ENCODE measurements around the gene FBXL19. TPM values are rescaled to one million over a fixed set of nuclear protein-coding genes. Genes with fewer than 3 reads are reported as not detected.

Gene FBXL19
- total and polyA plus RNA-seq, 2 experiments from 2014 or later, result 0.64 to 18.2 TPM

DNA sequence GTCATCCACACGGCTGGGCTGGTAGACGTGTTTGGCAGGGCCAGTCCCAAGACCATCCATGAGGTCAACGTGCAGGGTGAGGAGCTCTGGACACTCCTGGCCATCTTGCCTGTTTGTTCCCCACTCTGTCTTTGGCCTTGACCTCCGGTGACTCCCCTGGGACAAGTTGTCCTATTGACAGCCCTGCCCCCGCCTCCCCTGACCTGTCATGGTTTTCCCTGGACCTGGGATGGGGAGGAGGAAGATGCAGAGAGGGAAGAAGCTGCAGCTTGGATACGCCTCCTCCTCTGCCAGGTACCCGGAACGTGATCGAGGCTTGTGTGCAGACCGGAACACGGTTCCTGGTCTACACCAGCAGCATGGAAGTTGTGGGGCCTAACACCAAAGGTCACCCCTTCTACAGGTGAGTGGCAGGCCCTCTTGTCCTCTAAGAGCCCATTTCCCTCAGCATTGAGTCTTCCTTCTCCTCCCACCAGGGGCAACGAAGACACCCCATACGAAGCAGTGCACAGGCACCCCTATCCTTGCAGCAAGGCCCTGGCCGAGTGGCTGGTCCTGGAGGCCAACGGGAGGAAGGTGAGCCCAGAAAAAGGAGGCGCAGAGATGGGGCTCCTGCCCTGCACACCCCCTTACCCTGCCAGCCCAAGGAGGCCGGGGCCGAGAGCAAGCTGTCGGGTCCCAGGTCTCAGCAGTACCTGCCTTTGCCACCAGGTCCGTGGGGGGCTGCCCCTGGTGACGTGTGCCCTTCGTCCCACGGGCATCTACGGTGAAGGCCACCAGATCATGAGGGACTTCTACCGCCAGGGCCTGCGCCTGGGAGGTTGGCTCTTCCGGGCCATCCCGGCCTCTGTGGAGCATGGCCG is 63.0 kb downstream of the FBXL19 start:
- Histone ChIP-seq H3K36me3 (ENCODE audit: low read depth) (0 out of 2 replicates have a peak, but pooled peaks cover 3% of the 10 kb centered on the region), H3K4me2 (ENCODE audit: unreplicated experiment) (peak overlapping the region; percentile 77), H3K9me2 (ENCODE audit: insufficient read depth) (no peaks in the 10 kb centered on the region), H2AFZ (no peak overlapping the region), H3K4me1 (ENCODE audit: insufficient read depth) (peaks cover 19% of the 10 kb centered on the region), H4K20me1 (ENCODE audit: insufficient read depth) (no peaks in the 10 kb centered on the region), H3K9me3 (ENCODE audit: low read depth) (no peaks in the 10 kb centered on the region), H3K27me3 (replicated peaks; ENCODE audit: insufficient read depth) (no peaks in the 10 kb centered on the region), H3K27ac (peak overlapping the region; percentile 36), H3F3A (ENCODE audit: insufficient read depth) (peaks cover 13% of the 10 kb centered on the region), H3K79me2 (ENCODE audit: insufficient read depth) (no peaks in the 10 kb centered on the region), H3K9ac (peak overlapping the region; percentile 80), H3K4me3 (peak overlapping the region; percentile 73; the same call in 1 of the 2 replicates)
- 90 to 91% methylated on average over 29 of the region's 29 CpGs for WGBS, 2 experiments (ENCODE audit: low coverage in 1 of 2, low lambda C conversion rate in 2 of 2, missing lambda C conversion rate in 2 of 2)
- TF ChIP-seq EZH2 (IDR thresholded peaks at IDR 0.05; ENCODE audit: insufficient read depth, poor library complexity, severe bottlenecking) (no peak), EZH2phosphoT487 (IDR thresholded peaks at IDR 0.05; ENCODE audit: insufficient read depth, low read depth) (no peak)
- in situ Hi-C loops (cut with MboI), result loop anchor here (25.0 kb wide), 1 partner anchor 451 kb away; the partner anchor contains the start of genes COX6A2 and ZNF843
- DNase-seq, result no peak

DNA sequence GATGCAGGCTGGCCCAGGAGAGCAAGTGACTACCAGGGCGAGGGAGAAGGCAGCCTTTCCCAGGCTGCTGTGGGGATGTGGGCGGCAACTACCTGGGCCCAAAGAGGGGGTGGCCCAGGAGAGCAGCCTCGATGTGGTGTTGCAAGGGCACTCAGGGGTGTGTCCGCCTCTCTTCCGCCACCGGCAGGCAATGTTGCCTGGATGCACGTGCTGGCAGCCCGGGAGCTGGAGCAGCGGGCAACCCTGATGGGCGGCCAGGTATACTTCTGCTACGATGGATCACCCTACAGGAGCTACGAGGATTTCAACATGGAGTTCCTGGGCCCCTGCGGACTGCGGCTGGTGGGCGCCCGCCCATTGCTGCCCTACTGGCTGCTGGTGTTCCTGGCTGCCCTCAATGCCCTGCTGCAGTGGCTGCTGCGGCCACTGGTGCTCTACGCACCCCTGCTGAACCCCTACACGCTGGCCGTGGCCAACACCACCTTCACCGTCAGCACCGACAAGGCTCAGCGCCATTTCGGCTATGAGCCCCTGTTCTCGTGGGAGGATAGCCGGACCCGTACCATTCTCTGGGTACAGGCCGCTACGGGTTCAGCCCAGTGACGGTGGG is 64.3 kb downstream of the FBXL19 start:
- no peak overlapping the region for H3K4me3 ChIP-seq
- DNase-seq, result no peak
- TF ChIP-seq EZH2 (IDR thresholded peaks at IDR 0.05; ENCODE audit: insufficient read depth, poor library complexity, severe bottlenecking) (no peak), EZH2phosphoT487 (IDR thresholded peaks at IDR 0.05; ENCODE audit: insufficient read depth, low read depth) (no peak)
- in situ Hi-C loops (cut with MboI), result loop anchor here (25.0 kb wide), 1 partner anchor 450 kb away; the partner anchor contains the start of genes COX6A2 and ZNF843
- H3F3A ChIP-seq (ENCODE audit: insufficient read depth), result no peaks in the 10 kb centered on the region
- 95 to 96% methylated on average over 30 of the region's 30 CpGs for WGBS, 2 experiments (ENCODE audit: low coverage in 1 of 2, low lambda C conversion rate in 2 of 2, missing lambda C conversion rate in 2 of 2)
- no peaks in the 10 kb centered on the region for H3K27me3 ChIP-seq (replicated peaks; ENCODE audit: insufficient read depth)
- H3K9me3 ChIP-seq (ENCODE audit: low read depth), result no peaks in the 10 kb centered on the region
- no peak overlapping the region for H3K27ac ChIP-seq
- H3K36me3 ChIP-seq (ENCODE audit: low read depth), result 0 out of 2 replicates have a peak, but pooled peaks cover 3% of the 10 kb centered on the region
- H3K9me2 ChIP-seq (ENCODE audit: insufficient read depth), result no peaks in the 10 kb centered on the region
- no peak overlapping the region for H2AFZ ChIP-seq
- H3K79me2 ChIP-seq (ENCODE audit: insufficient read depth), result no peaks in the 10 kb centered on the region
- H4K20me1 ChIP-seq (ENCODE audit: insufficient read depth), result no peaks in the 10 kb centered on the region
- H3K4me1 ChIP-seq (ENCODE audit: insufficient read depth), result peaks cover 13% of the 10 kb centered on the region
- no peak overlapping the region for H3K4me2 ChIP-seq (ENCODE audit: unreplicated experiment)
- H3K9ac ChIP-seq, result no peak overlapping the region

GRCh38 chr16:30989469-30990047 is 66.2 kb downstream of the FBXL19 start:
- Histone ChIP-seq H3K4me2 (ENCODE audit: unreplicated experiment) (no peak overlapping the region), H4K20me1 (ENCODE audit: insufficient read depth) (no peaks in the 10 kb centered on the region), H3K27ac (no peak overlapping the region), H3K79me2 (ENCODE audit: insufficient read depth) (no peaks in the 10 kb centered on the region), H2AFZ (no peak overlapping the region), H3K36me3 (ENCODE audit: low read depth) (no peaks in the 10 kb centered on the region), H3K9me3 (ENCODE audit: low read depth) (no peaks in the 10 kb centered on the region), H3K9ac (no peak overlapping the region), H3K27me3 (replicated peaks; ENCODE audit: insufficient read depth) (no peaks in the 10 kb centered on the region), H3F3A (ENCODE audit: insufficient read depth) (no peaks in the 10 kb centered on the region), H3K4me3 (no peak overlapping the region), H3K9me2 (ENCODE audit: insufficient read depth) (no peaks in the 10 kb centered on the region), H3K4me1 (ENCODE audit: insufficient read depth) (peaks cover 7% of the 10 kb centered on the region)
- in situ Hi-C loops (cut with MboI), result loop anchor here (25.0 kb wide), 1 partner anchor 448 kb away; the partner anchor contains the start of genes COX6A2 and ZNF843
- WGBS, 2 experiments (ENCODE audit: low coverage in 1 of 2, low lambda C conversion rate in 2 of 2, missing lambda C conversion rate in 2 of 2), result 71 to 72% methylated on average over 21 to 23 of the region's 23 CpGs
- TF ChIP-seq EZH2 (IDR thresholded peaks at IDR 0.05; ENCODE audit: insufficient read depth, poor library complexity, severe bottlenecking) (no peak), EZH2phosphoT487 (IDR thresholded peaks at IDR 0.05; ENCODE audit: insufficient read depth, low read depth) (no peak)
- no peak for DNase-seq

DNA sequence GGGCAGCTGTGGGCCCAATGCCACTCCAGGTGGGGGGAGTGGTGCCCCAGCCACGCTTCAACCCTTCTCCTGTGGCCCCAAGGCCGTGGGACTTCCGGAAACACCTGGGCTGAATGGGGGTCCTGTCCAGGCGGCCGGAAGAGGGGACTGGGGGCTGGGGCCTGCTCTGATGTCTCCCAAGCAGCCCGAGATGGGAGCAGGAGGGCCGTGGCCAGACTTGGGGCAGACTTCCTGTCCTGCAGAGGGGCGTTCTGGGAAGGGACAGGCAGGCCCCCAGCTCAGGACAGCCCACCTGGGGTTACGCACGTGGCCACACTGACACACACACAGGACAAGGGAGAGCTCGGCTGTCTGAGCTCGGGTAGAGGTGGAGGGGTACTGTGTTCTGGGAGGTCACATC is 66.7 kb downstream of the FBXL19 start:
- Histone ChIP-seq H2AFZ (no peak overlapping the region), H4K20me1 (ENCODE audit: insufficient read depth) (no peaks in the 10 kb centered on the region), H3K36me3 (ENCODE audit: low read depth) (no peaks in the 10 kb centered on the region), H3K27ac (no peak overlapping the region), H3K9ac (no peak overlapping the region), H3K27me3 (replicated peaks; ENCODE audit: insufficient read depth) (no peaks in the 10 kb centered on the region), H3K9me3 (ENCODE audit: low read depth) (no peaks in the 10 kb centered on the region), H3K4me1 (ENCODE audit: insufficient read depth) (peaks cover 7% of the 10 kb centered on the region), H3K79me2 (ENCODE audit: insufficient read depth) (no peaks in the 10 kb centered on the region), H3F3A (ENCODE audit: insufficient read depth) (peaks cover 5% of the 10 kb centered on the region), H3K9me2 (ENCODE audit: insufficient read depth) (no peaks in the 10 kb centered on the region), H3K4me2 (ENCODE audit: unreplicated experiment) (no peak overlapping the region), H3K4me3 (no peak overlapping the region)
- WGBS, 2 experiments (ENCODE audit: low coverage in 1 of 2, low lambda C conversion rate in 2 of 2, missing lambda C conversion rate in 2 of 2), result 69 to 80% methylated on average over 11 to 12 of the region's 12 CpGs
- DNase-seq, result no peak
- in situ Hi-C loops (cut with MboI), result loop anchor here (25.0 kb wide), 1 partner anchor 447 kb away; the partner anchor contains the start of genes COX6A2 and ZNF843
- TF ChIP-seq EZH2 (IDR thresholded peaks at IDR 0.05; ENCODE audit: insufficient read depth, poor library complexity, severe bottlenecking), result no peak
- no peak for TF ChIP-seq EZH2phosphoT487 (IDR thresholded peaks at IDR 0.05; ENCODE audit: insufficient read depth, low read depth)
